IMR-90 (cell line): Measurements from ENCODE around the gene CD320. TPM values are rescaled to one million over a fixed set of nuclear protein-coding genes. Genes with fewer than 3 reads are reported as not detected.

Source experiments
- ATAC-seq: fragments of 200-7000 bp; cut with Tn5 transposase; 2 replicates; pipeline ENCODE4 v1.9.1; 2020; ENCODE audit warnings: low read depth, mild to moderate bottlenecking, moderate library complexity
- BruUV-seq: library from RNA; stranded (reverse); fragments of 400-500 nt; replicated peaks from 2 replicates; lab custom pipeline; 2021; lab: Mats Ljungman, UMichigan
- CTCF ChIA-PET: fragments of 300-600 bp; formaldehyde crosslinking; extraction: SDS; loops from one replicate; lab custom pipeline; 2021; ENCODE audit warnings: antibody characterized with exemption; lab: Yijun Ruan, JAX
- POLR2A ChIA-PET: fragments of 300-600 bp; sonication (Branson Sonifier 250); formaldehyde crosslinking; loops from one replicate; lab custom pipeline; 2022; ENCODE audit warnings: antibody characterized with exemption; ENCODE audit not compliant: unreplicated experiment; lab: Charles Lee
- DNase-seq: peaks from one replicate; pipeline ENCODE4 v3.0.0; 2013
- H2AFZ ChIP-seq: replicated peaks from 2 replicates; pipeline ENCODE3; 2013; ENCODE audit warnings: low read length, mild to moderate bottlenecking; ENCODE audit not compliant: poor library complexity
- H2AK5ac ChIP-seq: 2 replicates; pipeline ENCODE4 v1.6.1; 2013; ENCODE audit warnings: low read depth, low read length, inconsistent platforms
- H2AK9ac ChIP-seq: replicated peaks from 2 replicates; pipeline ENCODE3; 2013; ENCODE audit warnings: mild to moderate bottlenecking, low read depth, low read length, moderate library complexity; ENCODE audit not compliant: poor library complexity
- H2BK120ac ChIP-seq: 2 replicates; pipeline ENCODE4 v1.6.1; 2013; ENCODE audit warnings: low read depth, low read length, inconsistent platforms
- H2BK15ac ChIP-seq: 3 replicates; pipeline ENCODE4 v1.6.1; 2013; ENCODE audit warnings: low read depth, low read length, inconsistent platforms
- H2BK20ac ChIP-seq: 2 replicates; pipeline ENCODE4 v1.6.1; 2013; ENCODE audit warnings: low read depth, mild to moderate bottlenecking, inconsistent platforms, low read length, moderate library complexity
- H2BK5ac ChIP-seq: 2 replicates; pipeline ENCODE4 v1.6.1; 2013; ENCODE audit warnings: mild to moderate bottlenecking, low read depth, low read length, inconsistent platforms; ENCODE audit not compliant: poor library complexity, severe bottlenecking
- H3K14ac ChIP-seq: replicated peaks from 2 replicates; pipeline ENCODE4 v1.6.1; 2013; ENCODE audit warnings: low read depth, low read length, inconsistent platforms
- H3K18ac ChIP-seq: 2 replicates; pipeline ENCODE4 v1.6.1; 2013; ENCODE audit warnings: low read depth, low read length, control low read depth
- H3K23ac ChIP-seq: 2 replicates; pipeline ENCODE4 v1.6.1; 2013; ENCODE audit warnings: low read depth, low read length, inconsistent platforms
- H3K27ac ChIP-seq: 2 replicates; pipeline ENCODE4 v1.5.1; 2013; ENCODE audit warnings: mild to moderate bottlenecking, control low read depth, low read length; ENCODE audit not compliant: insufficient read depth
- H3K27me3 ChIP-seq: 2 replicates; pipeline ENCODE4 v1.6.1; 2013; ENCODE audit warnings: low read length; ENCODE audit not compliant: control insufficient read depth, insufficient read depth
- H3K36me3 ChIP-seq: 2 replicates; pipeline ENCODE4 v1.6.1; 2013; ENCODE audit warnings: low read length, mixed read lengths; ENCODE audit not compliant: control insufficient read depth, insufficient read depth
- H3K4ac ChIP-seq: 2 replicates; pipeline ENCODE4 v1.6.1; 2013; ENCODE audit warnings: low read depth, low read length, inconsistent platforms
- H3K4me1 ChIP-seq: 2 replicates; pipeline ENCODE4 v1.6.1; 2013; ENCODE audit warnings: low read length, mixed read lengths; ENCODE audit not compliant: control insufficient read depth, insufficient read depth
- H3K4me2 ChIP-seq: 2 replicates; pipeline ENCODE4 v1.6.1; 2013; ENCODE audit warnings: low read depth, mild to moderate bottlenecking, control low read depth, low read length, moderate library complexity
- H3K4me3 ChIP-seq: 2 replicates; pipeline ENCODE4 v1.5.1; 2013; ENCODE audit warnings: low read depth, mild to moderate bottlenecking, control low read depth, low read length, moderate library complexity; ENCODE audit not compliant: insufficient read depth
- H3K56ac ChIP-seq: 2 replicates; pipeline ENCODE4 v1.6.1; 2013; ENCODE audit warnings: low read length, inconsistent platforms; ENCODE audit not compliant: insufficient read depth; ENCODE audit errors: extremely low read depth
- H3K79me1 ChIP-seq, 2 experiments: 2 replicates each; pipeline ENCODE4 v1.6.1; 2013; ENCODE audit warnings: low read length in 2 of 2, inconsistent platforms in 1 of 2, low read depth in 1 of 2
- H3K9ac ChIP-seq: 2 replicates; pipeline ENCODE4 v1.6.1; 2013; ENCODE audit warnings: low read depth, low read length, control low read depth
- H3K9me1 ChIP-seq: 2 replicates; pipeline ENCODE4 v1.6.1; 2013; ENCODE audit warnings: low read length, inconsistent platforms; ENCODE audit not compliant: insufficient read depth
- H3K9me3 ChIP-seq: 2 replicates; pipeline ENCODE4 v1.6.1; 2013; ENCODE audit warnings: low read length; ENCODE audit not compliant: control insufficient read depth, insufficient read depth
- H4K20me1 ChIP-seq: 2 replicates; pipeline ENCODE4 v1.6.1; 2013; ENCODE audit warnings: low read length, inconsistent platforms; ENCODE audit not compliant: insufficient read depth
- H4K5ac ChIP-seq: 2 replicates; pipeline ENCODE4 v1.6.1; 2013; ENCODE audit warnings: mild to moderate bottlenecking, low read depth, low read length, control low read depth
- H4K8ac ChIP-seq, 2 experiments: 2 replicates each; pipeline ENCODE4 v1.6.1; 2013; ENCODE audit warnings: low read depth in 2 of 2, low read length in 2 of 2, control low read depth in 1 of 2, inconsistent platforms in 1 of 2
- H4K91ac ChIP-seq: 2 replicates; pipeline ENCODE4 v1.6.1; 2013; ENCODE audit warnings: low read depth, low read length, inconsistent platforms; ENCODE audit not compliant: insufficient read depth
- BHLHE40 ChIP-seq: fragments of 150-350 bp; IDR thresholded peaks from 2 replicates; pipeline ENCODE4 v1.6.1; 2016; ENCODE audit warnings: mild to moderate bottlenecking, low read depth, low read length
- CEBPB ChIP-seq: IDR thresholded peaks from 2 replicates; pipeline ENCODE4 v1.6.1; 2012; ENCODE audit warnings: low read depth, low read length, improper control_type of control experiment
- CHD1 ChIP-seq: IDR thresholded peaks from 2 replicates; pipeline ENCODE4 v1.6.1; 2012; ENCODE audit warnings: low read depth, low read length, improper control_type of control experiment
- CTCF ChIP-seq: conservative IDR thresholded peaks from 2 replicates; pipeline ENCODE4 v1.5.1; 2012; ENCODE audit warnings: mild to moderate bottlenecking, low read depth, low read length, improper control_type of control experiment
- ELK1 ChIP-seq: fragments of 150-350 bp; IDR thresholded peaks from 2 replicates; pipeline ENCODE4 v1.6.1; 2016; ENCODE audit warnings: low read depth, mild to moderate bottlenecking, low read length, moderate library complexity, borderline replicate concordance
- FOS ChIP-seq: fragments of 150-350 bp; IDR thresholded peaks from 2 replicates; pipeline ENCODE4 v1.6.1; 2016; ENCODE audit warnings: low read depth, low read length
- MAFK ChIP-seq: IDR thresholded peaks from 2 replicates; pipeline ENCODE4 v1.6.1; 2012; ENCODE audit warnings: low read depth, low read length, improper control_type of control experiment
- MAZ ChIP-seq: IDR thresholded peaks from 2 replicates; pipeline ENCODE4 v1.6.1; 2012; ENCODE audit warnings: low read depth, mild to moderate bottlenecking, low read length, improper control_type of control experiment, moderate library complexity, borderline replicate concordance
- MXI1 ChIP-seq: IDR thresholded peaks from 2 replicates; pipeline ENCODE4 v1.6.1; 2012; ENCODE audit warnings: low read depth, mild to moderate bottlenecking, low read length, moderate library complexity, borderline replicate concordance
- NFE2L2 ChIP-seq: fragments of 150-350 bp; IDR thresholded peaks from 2 replicates; pipeline ENCODE4 v1.6.1; 2016; ENCODE audit warnings: low read depth, mild to moderate bottlenecking, low read length
- POLR2A ChIP-seq: IDR thresholded peaks from 2 replicates; pipeline ENCODE4 v1.6.1; 2012; ENCODE audit warnings: mild to moderate bottlenecking, low read depth, low read length
- RAD21 ChIP-seq: IDR thresholded peaks from 2 replicates; pipeline ENCODE4 v1.6.1; 2012; ENCODE audit warnings: low read length, improper control_type of control experiment
- RCOR1 ChIP-seq: IDR thresholded peaks from 2 replicates; pipeline ENCODE4 v1.6.1; 2012; ENCODE audit warnings: mild to moderate bottlenecking, low read length, improper control_type of control experiment; ENCODE audit not compliant: insufficient replicate concordance
- RFX5 ChIP-seq: IDR thresholded peaks from 2 replicates; pipeline ENCODE4 v1.8.0; 2012; ENCODE audit warnings: low read depth, mild to moderate bottlenecking, low read length, moderate library complexity
- USF2 ChIP-seq: fragments of 150-350 bp; IDR thresholded peaks from 2 replicates; pipeline ENCODE4 v1.6.1; 2017; ENCODE audit warnings: mild to moderate bottlenecking, antibody characterized with exemption, low read length, low read depth
- WGBS, 2 experiments: methylation state at CpG; one replicate each; pipeline versions ENCODE4 v1.1.5 to v1.1.7; 2013; ENCODE audit warnings: missing lambda C conversion rate in 2 of 2; ENCODE audit not compliant: insufficient read length in 1 of 2; ENCODE audit errors: extremely low coverage in 2 of 2; 5-methylcytosine and 5-hydroxymethylcytosine counted together
- dilution Hi-C: fragments of 300-500 bp; cut with HindIII; formaldehyde crosslinking; loops from one replicate; pipeline ENCODE4 v1.14.3; 2018; ENCODE audit warnings: low sequenced_read_pairs; ENCODE audit not compliant: unreplicated experiment
- in situ Hi-C: fragments of 300-500 bp; cut with MboI; formaldehyde crosslinking; loops from 3 replicates; pipeline ENCODE4 v1.14.3; 2019; ENCODE audit warnings: low sequenced_read_pairs, inconsistent platforms, mixed read lengths
- intact Hi-C: fragments of 100-400 bp; cut with micrococcal nuclease; formaldehyde crosslinking; loops from 2 replicates; pipeline ENCODE4 v1.10.0; 2022
- polyA plus RNA-seq, 3 experiments: library from polyadenylated mRNA; depleted of rRNA; stranded (reverse); fragments of >200 nt; gene quantifications; 2 replicates each; pipeline ENCODE4 v1.2.3, GENCODE V29; 2012; ENCODE audit warnings: low replicate concordance in 1 of 3
- total RNA-seq: library from RNA; depleted of rRNA; stranded (reverse); fragments of >200 nt; gene quantifications from 2 replicates; pipeline ENCODE4 v1.2.3, GENCODE V29; 2012

Gene CD320
- total and polyA plus RNA-seq, 2 of the 4 experiments (the other 2 are of a cell fraction): 13.3 to 78.5 TPM

- POLR2A ChIA-PET: no interaction called here
Measured at GRCh38 chr19:8259142-8259921, 48.8 kb downstream of the CD320 start.

More at GRCh38 chr19:8259142-8259921, 48.8 kb downstream of the CD320 start:
- Histone ChIP-seq H3K4me3 (no peak overlapping the region), H3K36me3 (peaks cover 6% of the 10 kb centered on the region; the same call in 1 of the 2 replicates), H3K4me2 (no peak overlapping the region), H2AK9ac (peak overlapping the region; percentile 70), H4K20me1 (no peaks in the 10 kb centered on the region), H3K4ac (no peak overlapping the region; the same call in 1 of the 2 replicates), H3K27me3 (no peaks in the 10 kb centered on the region), H2AFZ (no peak overlapping the region), H2BK15ac (no peak overlapping the region), H3K18ac (no peak overlapping the region), H4K5ac (no peak overlapping the region), H3K9ac (no peak overlapping the region), H3K23ac (no peak overlapping the region), H3K56ac (no peak overlapping the region; the same call in 1 of the 2 replicates), H3K9me1 (no peaks in the 10 kb centered on the region), H3K14ac (no peak overlapping the region), H3K4me1 (no peaks in the 10 kb centered on the region), H3K79me1 (no peaks in the 10 kb centered on the region), H3K27ac (no peak overlapping the region), H2BK120ac (no peak overlapping the region), H2BK5ac (no peak overlapping the region), H4K8ac (no peak overlapping the region), H2BK20ac (no peak overlapping the region), H4K91ac (no peak overlapping the region), H3K9me3 (no peaks in the 10 kb centered on the region), H2AK5ac (no peak overlapping the region)
- dilution Hi-C loops: no loop called here
- ATAC-seq (no peak), DNase-seq (no peak)
- intact Hi-C loops: loop anchor here (10.0 kb wide), 1 partner anchor 255 kb away; the partner anchor contains the start of gene ELAVL1
- no TSS peak for BruUV-seq
- CTCF ChIA-PET: no interaction called here
- no peak for TF ChIP-seq MAZ
- TF ChIP-seq RAD21: no peak
- TF ChIP-seq POLR2A: no peak
- no peak for TF ChIP-seq FOS
- TF ChIP-seq ELK1: no peak
- no peak for TF ChIP-seq CTCF
- no peak for TF ChIP-seq USF2
- TF ChIP-seq BHLHE40: no peak
- no peak for TF ChIP-seq MAFK
- no peak for TF ChIP-seq RFX5
- no peak for TF ChIP-seq NFE2L2
- TF ChIP-seq MXI1: no peak
- TF ChIP-seq CHD1: no peak
- TF ChIP-seq RCOR1: no peak
- TF ChIP-seq CEBPB: no peak
- in situ Hi-C loops: loop anchor here (10.0 kb wide), 1 partner anchor 285 kb away; no protein-coding TSS in a partner anchor
- WGBS, 2 experiments: 87% methylated on average over 6 of the region's 11 CpGs; no CpG with 5 or more reads in 1 of the 2 experiments
